NCI-H748 treated with DMSO at 0.1 percent for 48 hours (cell line): ENCODE measurements around the gene RGS6.
"Not testable (repeated sequence)": the region's sequence is repeated elsewhere in the genome, so short reads cannot be mapped to it uniquely, and the experiment has no call there.

Experiments used
- DNase-seq: peaks from one replicate; lab custom pipeline; 2025; lab: John Stamatoyannopoulos, UW

Gene RGS6

GRCh38 chr14:71932229-71932981 is at the start of gene RGS6:
TSS of gene RGS6 (plus strand) at chr14:71932429.
- peak; percentile 53 for DNase-seq

GRCh38 chr14:71883094-71883493 is 49.1 kb upstream of the RGS6 start:
- no peak for DNase-seq

GRCh38 chr14:71885301-71885700 is 46.9 kb upstream of the RGS6 start:
- no peak for DNase-seq

GRCh38 chr14:71887802-71888201 is 44.4 kb upstream of the RGS6 start:
- not testable (repeated sequence) for DNase-seq

- DNase-seq = no peak
These were observed 41.7 kb upstream of the RGS6 start for GRCh38 chr14:71890541-71890940.

GRCh38 chr14:71891185-71891584 is 41.0 kb upstream of the RGS6 start:
- DNase-seq = no peak

- DNase-seq = no peak
These were observed 40.3 kb upstream of the RGS6 start for GRCh38 chr14:71891970-71892369.

- DNase-seq = no peak
These were observed 27.2 kb upstream of the RGS6 start for GRCh38 chr14:71905031-71905430.

- DNase-seq = no peak
These were observed 26.4 kb upstream of the RGS6 start for GRCh38 chr14:71905860-71906259.

GRCh38 chr14:71907793-71908515 is 24.3 kb upstream of the RGS6 start:
- DNase-seq = no peak

GRCh38 chr14:71911669-71912068 is 20.6 kb upstream of the RGS6 start:
- no peak for DNase-seq

- DNase-seq = no peak
These were observed 18.9 kb upstream of the RGS6 start for GRCh38 chr14:71913342-71913741.

- DNase-seq = peak; percentile 51
These were observed 13.3 kb upstream of the RGS6 start for GRCh38 chr14:71918955-71919354.

GRCh38 chr14:71923513-71923912 is 8.7 kb upstream of the RGS6 start:
- no peak for DNase-seq

- DNase-seq = peak; percentile 53
These were observed 569 bp upstream of the RGS6 start for GRCh38 chr14:71931492-71932228.

GRCh38 chr14:71933001-71933587 is 865 bp downstream of the RGS6 start:
- DNase-seq = peak; percentile 27

GRCh38 chr14:71938273-71938672 is 6.0 kb downstream of the RGS6 start:
- not testable (repeated sequence) for DNase-seq

- DNase-seq = not testable (repeated sequence)
These were observed 7.1 kb downstream of the RGS6 start for GRCh38 chr14:71939344-71939743.

- not testable (repeated sequence) for DNase-seq
These were observed 8.3 kb downstream of the RGS6 start for GRCh38 chr14:71940500-71940899.

GRCh38 chr14:71941616-71942015 is 9.4 kb downstream of the RGS6 start:
- not testable (repeated sequence) for DNase-seq

- DNase-seq = no peak
These were observed 10.9 kb downstream of the RGS6 start for GRCh38 chr14:71942904-71943694.

GRCh38 chr14:71943695-71944018 is 11.4 kb downstream of the RGS6 start:
- no peak for DNase-seq
